GM19468 (cell line): ENCODE data around the gene FURIN.

ENCODE experiments used
- ATAC-seq: cut with Tn5 transposase; IDR thresholded peaks from one replicate; pipeline ENCODE4 v1.9.1; 2021; ENCODE audit warnings: mild to moderate bottlenecking, moderate library complexity, moderate number of reproducible peaks; ENCODE audit not compliant: unreplicated experiment; ENCODE audit errors: extremely low read depth

The FURIN gene

DNA sequence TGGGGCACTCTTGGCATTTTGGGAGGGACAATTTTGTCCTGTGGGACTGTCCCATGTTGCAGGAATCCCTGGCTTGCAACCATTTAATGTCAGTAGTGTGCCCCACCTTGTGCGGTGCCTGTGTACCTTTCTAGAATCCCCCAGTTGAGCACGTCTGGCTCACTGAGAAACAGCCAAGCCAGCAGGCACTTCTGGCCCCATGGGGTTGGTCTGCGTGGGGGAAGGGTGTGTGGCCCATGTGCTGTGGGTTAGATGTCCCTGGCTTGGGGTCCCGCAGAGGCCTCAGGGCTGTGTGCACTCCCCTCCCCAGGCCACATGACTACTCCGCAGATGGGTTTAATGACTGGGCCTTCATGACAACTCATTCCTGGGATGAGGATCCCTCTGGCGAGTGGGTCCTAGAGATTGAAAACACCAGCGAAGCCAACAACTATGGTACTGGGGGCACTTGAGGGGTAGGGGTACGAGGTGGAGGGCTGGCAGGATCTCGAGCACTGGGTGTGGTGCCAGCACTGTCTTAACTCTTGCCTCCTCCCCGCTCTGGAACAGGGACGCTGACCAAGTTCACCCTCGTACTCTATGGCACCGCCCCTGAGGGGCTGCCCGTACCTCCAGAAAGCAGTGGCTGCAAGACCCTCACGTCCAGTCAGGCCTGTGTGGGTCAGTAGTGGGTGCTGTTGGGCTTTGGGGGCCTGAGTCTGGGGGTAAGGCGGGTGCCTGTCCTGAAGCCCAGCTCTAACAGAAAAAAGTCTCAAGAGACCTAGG is 12.2 kb downstream of the FURIN start:
- no peak for ATAC-seq

DNA sequence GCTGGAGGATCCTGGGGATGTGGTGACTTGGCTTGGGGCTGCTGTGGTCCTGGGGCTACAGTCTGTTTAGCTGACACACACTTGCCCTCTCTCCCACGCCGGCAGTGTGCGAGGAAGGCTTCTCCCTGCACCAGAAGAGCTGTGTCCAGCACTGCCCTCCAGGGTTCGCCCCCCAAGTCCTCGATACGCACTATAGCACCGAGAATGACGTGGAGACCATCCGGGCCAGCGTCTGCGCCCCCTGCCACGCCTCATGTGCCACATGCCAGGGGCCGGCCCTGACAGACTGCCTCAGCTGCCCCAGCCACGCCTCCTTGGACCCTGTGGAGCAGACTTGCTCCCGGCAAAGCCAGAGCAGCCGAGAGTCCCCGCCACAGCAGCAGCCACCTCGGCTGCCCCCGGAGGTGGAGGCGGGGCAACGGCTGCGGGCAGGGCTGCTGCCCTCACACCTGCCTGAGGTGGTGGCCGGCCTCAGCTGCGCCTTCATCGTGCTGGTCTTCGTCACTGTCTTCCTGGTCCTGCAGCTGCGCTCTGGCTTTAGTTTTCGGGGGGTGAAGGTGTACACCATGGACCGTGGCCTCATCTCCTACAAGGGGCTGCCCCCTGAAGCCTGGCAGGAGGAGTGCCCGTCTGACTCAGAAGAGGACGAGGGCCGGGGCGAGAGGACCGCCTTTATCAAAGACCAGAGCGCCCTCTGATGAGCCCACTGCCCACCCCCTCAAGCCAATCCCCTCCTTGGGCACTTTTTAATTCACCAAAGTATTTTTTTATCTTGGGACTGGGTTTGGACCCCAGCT is 13.0 kb downstream of the FURIN start:
- no peak for ATAC-seq

DNA sequence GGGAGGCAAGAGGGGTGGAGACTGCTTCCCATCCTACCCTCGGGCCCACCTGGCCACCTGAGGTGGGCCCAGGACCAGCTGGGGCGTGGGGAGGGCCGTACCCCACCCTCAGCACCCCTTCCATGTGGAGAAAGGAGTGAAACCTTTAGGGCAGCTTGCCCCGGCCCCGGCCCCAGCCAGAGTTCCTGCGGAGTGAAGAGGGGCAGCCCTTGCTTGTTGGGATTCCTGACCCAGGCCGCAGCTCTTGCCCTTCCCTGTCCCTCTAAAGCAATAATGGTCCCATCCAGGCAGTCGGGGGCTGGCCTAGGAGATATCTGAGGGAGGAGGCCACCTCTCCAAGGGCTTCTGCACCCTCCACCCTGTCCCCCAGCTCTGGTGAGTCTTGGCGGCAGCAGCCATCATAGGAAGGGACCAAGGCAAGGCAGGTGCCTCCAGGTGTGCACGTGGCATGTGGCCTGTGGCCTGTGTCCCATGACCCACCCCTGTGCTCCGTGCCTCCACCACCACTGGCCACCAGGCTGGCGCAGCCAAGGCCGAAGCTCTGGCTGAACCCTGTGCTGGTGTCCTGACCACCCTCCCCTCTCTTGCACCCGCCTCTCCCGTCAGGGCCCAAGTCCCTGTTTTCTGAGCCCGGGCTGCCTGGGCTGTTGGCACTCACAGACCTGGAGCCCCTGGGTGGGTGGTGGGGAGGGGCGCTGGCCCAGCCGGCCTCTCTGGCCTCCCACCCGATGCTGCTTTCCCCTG is 13.8 kb downstream of the FURIN start:
- ATAC-seq: no peak

DNA sequence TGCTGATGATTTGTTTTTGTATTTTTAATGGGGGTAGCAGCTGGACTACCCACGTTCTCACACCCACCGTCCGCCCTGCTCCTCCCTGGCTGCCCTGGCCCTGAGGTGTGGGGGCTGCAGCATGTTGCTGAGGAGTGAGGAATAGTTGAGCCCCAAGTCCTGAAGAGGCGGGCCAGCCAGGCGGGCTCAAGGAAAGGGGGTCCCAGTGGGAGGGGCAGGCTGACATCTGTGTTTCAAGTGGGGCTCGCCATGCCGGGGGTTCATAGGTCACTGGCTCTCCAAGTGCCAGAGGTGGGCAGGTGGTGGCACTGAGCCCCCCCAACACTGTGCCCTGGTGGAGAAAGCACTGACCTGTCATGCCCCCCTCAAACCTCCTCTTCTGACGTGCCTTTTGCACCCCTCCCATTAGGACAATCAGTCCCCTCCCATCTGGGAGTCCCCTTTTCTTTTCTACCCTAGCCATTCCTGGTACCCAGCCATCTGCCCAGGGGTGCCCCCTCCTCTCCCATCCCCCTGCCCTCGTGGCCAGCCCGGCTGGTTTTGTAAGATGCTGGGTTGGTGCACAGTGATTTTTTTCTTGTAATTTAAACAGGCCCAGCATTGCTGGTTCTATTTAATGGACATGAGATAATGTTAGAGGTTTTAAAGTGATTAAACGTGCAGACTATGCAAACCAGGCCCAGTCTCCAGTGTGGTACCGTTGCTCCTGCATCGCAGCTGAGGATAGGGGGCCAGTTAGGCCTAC is 14.6 kb downstream of the FURIN start:
- ATAC-seq: no peak

DNA sequence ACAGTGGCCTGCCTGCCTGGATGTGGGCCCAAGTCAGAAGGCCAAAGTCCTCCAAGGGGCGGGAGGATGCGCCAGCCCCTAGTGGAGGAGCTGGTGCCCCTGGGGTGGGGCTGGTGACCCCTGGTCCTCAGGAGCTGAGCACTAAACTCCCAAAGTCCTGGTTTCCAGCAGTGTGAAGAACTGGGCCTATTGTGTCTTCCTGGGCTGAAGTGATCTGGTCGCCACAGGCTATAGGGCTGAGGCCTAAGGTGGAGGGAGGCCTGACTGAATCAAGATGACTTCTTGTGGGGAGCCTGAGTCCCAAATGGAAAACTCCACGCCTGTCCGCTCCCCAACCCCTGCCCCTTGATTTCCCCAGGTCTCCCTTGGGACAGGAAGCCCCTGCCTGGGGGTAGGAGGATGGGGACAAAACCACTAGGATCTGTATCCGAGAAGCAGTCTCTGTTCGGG is 15.2 kb downstream of the FURIN start:
- no peak for ATAC-seq

DNA sequence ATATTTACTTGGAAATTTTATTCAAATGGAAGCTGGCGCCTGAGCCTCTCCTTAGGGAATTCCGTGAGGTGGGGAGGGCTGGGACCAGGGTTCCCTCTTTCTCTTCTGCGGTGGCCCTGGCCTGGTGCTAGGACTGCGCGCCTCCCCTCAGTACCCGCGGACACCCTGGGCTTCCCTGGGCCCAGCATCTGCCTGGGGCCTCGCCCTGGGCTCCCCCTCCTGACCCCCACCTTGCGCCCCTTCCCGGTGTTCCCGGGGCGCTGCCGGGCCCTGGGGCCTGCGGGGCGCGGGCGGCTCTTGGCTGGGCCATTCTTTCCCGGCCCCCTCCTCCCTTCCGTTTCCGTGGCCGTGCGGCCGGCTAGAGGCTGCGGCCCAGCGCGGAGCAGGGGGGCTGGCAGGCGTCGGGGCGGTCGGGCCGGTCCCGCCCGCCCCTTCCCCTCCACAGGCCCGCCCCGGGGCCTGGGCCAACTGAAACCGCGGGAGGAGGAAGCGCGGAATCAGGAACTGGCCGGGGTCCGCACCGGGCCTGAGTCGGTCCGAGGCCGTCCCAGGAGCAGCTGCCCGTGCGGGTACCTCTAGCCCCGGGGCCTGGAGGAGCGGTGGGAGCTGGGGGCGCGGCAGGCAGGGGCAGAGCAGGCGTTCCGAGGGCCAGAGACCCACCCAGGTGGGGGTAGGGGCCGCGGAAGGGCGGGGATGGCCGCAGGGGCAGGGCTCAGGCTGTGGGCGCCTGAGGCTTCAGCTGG is 15.8 kb downstream of the FURIN start, which contains the start of gene FES:
TSS of gene FES (plus strand) at position 529 of the 743 bp plus-strand sequence. CDS start 542 bp downstream, outside the sequence.
- ATAC-seq: no peak

DNA sequence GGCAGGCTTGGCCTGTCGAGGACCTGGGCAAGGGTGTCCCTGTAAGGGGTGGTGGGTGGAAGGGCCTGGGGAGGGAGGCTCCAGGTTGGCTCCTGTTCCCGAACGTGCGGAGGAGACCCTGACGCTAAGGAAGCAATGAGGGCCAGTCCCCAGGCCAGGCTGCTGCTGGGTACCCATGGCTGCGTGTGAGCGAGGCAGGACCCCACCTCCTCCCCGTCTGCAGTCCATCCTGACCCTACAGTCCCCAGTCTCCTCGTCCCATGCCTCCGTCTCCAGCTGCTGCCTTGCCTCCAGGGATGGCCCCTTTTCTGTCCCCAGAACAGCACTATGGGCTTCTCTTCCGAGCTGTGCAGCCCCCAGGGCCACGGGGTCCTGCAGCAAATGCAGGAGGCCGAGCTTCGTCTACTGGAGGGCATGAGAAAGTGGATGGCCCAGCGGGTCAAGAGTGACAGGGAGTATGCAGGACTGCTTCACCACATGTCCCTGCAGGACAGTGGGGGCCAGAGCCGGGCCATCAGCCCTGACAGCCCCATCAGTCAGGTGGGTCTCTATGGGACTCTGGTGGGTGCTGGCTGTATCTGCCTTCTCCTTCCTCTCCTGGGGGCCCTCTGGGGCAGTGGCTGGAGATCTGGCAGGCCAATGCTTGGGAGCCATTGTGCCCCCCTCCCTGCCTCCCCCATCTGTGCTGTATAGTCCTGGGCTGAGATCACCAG is 16.5 kb downstream of the FURIN start:
- ATAC-seq: no peak

DNA sequence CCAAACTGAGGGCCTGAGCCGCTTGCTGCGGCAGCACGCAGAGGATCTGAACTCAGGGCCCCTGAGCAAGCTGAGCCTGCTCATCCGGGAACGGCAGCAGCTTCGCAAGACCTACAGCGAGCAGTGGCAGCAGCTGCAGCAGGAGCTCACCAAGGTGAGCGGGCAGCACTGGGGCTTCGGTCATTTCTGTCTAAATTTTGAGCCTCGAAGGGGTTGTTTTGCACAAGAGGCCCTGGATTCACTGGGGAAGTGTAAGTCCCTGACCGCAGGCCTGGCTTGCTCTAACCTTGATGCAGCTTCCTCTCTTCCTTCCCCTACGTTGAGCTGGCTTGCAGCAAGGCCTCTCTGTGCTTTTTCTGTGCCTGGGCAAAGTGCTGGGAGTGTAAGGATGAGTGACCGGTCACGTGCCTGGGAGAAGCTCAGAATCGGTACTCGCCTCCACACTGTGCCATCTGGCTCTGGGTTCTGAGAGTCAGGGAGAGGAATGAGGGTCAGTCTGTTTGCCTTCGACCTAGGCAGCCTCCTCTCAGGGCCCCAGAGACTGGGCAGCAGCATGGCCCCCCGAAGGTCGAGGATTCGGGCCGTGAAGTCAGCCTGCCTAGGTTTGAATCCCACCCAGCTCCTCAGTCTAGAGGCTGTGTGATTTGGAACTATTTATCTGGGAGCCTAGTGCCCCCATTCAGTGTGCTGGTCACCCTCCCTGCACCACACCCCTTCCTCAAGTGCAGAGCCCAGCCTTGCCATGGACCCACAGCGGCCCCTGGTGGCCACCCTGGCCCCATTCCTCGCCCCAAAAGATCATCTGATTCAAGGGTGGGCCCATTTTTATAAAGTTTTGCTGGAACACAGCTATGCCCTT is 17.3 kb downstream of the FURIN start:
- no peak for ATAC-seq

DNA sequence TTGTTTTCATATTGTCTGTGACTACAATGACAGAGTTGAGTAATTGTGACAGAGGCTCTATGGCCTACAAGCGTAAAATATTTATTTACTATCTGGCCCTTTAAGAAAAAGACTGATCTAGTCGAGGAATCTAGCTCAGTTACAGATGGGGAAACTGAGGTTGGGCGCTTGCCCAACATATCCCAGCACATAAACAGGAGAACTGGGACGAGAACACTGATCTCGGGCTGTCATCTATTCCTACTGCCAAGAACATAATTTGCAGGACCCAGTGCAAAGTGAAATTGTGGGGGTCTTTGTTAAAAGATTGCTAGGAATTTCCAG is 17.9 kb downstream of the FURIN start:
- ATAC-seq: no peak

DNA sequence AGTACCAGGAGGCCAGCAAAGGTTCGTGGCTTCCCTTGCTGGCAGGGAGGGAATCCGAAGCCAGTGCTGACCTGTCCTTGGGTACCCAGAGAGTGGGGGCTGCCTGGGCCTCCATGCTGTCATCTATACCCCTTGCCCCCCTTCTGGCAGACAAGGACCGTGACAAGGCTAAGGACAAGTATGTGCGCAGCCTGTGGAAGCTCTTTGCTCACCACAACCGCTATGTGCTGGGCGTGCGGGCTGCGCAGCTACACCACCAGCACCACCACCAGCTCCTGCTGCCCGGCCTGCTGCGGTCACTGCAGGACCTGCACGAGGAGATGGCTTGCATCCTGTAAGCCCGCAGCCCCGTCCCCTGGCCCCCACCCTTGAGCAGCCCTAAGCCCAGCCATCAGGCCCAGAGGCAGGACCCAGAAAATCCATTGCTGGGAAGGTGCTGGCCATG is 18.7 kb downstream of the FURIN start:
- ATAC-seq: no peak

DNA sequence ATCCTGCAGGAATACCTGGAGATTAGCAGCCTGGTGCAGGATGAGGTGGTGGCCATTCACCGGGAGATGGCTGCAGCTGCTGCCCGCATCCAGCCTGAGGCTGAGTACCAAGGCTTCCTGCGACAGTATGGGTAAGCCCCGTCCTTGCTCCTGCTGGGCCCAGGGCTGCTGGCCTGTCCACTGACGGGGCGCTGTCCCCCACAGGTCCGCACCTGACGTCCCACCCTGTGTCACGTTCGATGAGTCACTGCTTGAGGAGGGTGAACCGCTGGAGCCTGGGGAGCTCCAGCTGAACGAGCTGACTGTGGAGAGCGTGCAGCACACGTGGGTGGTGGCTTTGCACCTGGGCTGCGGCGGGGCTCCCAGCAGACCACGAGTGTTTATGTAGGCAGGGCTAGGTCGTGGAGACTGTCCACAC is 20.9 kb downstream of the FURIN start:
- no peak for ATAC-seq

DNA sequence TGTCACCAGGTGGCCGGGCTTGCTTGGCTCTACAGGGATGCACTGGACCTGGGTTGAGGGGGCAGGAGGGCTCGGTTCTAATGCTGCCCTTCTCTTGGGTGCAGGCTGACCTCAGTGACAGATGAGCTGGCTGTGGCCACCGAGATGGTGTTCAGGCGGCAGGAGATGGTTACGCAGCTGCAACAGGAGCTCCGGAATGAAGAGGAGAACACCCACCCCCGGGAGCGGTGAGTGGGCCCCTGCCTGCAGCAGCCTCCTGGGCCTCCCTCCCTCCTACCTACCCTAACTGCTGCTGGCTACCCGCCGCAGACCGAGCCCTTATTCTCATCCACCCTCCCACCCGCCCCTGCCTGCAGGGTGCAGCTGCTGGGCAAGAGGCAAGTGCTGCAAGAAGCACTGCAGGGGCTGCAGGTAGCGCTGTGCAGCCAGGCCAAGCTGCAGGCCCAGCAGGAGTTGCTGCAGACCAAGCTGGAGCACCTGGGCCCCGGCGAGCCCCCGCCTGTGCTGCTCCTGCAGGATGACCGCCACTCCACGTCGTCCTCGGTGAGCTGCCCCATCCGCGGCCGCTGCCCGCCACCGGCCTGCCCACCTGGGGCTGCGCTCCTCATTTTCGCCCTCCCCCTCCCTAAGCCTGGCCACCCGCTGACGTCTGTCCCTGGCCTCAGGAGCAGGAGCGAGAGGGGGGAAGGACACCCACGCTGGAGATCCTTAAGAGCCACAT is 21.5 kb downstream of the FURIN start:
- ATAC-seq: no peak

DNA sequence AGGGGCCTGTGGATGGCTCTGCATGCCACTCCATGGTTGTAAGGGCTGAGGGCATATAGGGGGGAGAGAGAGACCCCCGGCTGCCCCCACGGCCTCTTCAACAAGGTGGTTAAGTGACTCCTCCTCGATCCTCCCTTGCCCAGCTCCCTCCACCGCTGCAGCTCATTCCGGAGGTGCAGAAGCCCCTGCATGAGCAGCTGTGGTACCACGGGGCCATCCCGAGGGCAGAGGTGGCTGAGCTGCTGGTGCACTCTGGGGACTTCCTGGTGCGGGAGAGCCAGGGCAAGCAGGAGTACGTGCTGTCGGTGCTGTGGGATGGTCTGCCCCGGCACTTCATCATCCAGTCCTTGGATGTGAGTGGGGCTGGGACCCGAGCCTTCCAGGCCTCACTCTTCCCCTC is 22.5 kb downstream of the FURIN start:
- ATAC-seq: no peak

DNA sequence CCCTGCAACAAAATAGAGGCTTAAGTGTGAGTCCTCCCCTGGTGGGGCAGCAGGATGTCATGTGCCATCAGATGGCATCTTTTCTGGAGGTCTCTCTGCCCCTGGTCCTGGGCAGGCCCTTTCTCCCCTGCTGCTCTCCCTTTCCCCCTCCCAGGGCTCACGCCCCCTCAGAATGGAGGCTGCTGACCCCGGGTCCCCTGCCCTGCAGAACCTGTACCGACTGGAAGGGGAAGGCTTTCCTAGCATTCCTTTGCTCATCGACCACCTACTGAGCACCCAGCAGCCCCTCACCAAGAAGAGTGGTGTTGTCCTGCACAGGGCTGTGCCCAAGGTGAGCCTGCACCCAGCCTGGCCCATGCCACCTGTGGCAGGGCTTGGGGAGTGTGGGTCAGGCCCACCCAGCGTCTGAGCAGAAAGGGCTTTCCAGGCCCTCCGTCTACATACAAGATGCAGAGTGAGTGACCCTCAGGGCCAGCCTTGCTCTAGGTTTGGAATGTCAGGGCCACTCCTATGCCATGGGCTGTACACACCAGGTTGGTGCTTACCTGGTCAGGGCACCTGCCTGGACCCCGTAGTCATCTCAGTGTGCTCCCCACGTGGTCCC is 23.1 kb downstream of the FURIN start:
- ATAC-seq: no peak

DNA sequence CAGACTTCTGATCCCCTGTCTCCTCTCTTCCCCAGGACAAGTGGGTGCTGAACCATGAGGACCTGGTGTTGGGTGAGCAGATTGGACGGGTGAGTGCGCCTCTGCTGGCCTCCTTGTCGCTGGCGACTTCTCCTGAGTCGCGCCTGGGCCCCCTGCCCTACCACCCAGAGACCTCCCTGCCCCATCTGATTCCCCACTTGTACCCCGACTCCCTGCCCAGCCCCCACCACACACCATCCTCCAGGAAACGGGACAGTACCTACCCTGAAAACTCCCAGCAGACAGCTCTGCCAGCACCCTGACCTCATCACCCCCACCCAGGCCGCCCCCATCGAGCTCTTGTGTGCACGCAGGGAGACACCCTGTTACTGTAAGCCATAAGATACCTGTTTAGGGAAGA is 23.6 kb downstream of the FURIN start:
- ATAC-seq: no peak

DNA sequence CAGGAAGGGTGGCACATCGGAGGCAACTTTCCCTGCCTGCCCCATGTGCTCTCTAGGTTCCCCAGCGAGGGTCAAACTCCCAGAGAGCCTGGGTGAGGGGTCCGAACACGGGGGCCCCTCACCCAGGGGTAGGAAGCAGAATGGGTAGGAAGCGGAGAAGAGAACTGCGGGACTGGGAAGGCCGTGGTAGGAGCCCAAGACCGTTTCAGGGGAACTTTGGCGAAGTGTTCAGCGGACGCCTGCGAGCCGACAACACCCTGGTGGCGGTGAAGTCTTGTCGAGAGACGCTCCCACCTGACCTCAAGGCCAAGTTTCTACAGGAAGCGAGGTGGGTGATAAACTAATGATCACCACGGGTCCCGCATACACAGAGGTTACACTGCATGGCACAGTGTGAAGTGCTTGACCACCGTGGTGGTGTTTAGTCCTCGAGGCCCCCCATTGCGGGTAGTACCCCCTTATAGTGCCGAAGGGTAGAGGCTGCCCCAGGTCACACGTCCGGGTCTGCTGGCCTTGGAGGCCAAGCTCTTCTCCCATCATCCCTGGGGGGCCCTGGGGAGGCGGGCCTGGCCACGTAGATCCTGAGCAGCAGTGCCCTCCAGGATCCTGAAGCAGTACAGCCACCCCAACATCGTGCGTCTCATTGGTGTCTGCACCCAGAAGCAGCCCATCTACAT is 24.2 kb downstream of the FURIN start:
- ATAC-seq: no peak
